ENCODE data around the gene PPP2R2B.

Gene PPP2R2B

DNA sequence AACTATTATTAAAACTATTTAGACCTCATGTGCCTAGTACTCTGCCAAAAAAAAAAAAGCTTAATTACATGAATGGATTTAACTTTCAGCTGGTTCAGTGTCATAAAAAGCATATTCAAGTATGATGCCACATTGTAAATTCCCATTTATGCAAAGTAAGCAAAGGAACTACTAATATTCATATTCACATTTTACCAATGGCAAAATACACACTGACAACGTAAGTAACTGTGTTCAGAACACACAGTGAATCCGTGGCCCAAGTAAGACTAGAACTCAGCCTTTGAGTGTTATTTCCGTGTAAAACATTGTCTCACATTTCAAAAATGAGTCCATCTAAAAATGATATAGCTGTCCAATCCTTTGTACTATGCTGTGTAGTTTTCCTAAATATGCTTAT is 56.8 kb downstream of the PPP2R2B start:
- TF ChIP-seq ISL1 (CRISPR knock-in tag; IDR thresholded peaks at IDR 0.05) (no peak), GLIS3 (CRISPR knock-in tag; IDR thresholded peaks at IDR 0.05) (no peak), RARB (CRISPR knock-in tag; IDR thresholded peaks at IDR 0.05) (no peak), SNAI2 (CRISPR knock-in tag; IDR thresholded peaks at IDR 0.05) (no peak), ZNF70 (CRISPR knock-in tag; IDR thresholded peaks at IDR 0.05) (no peak), TOX (CRISPR knock-in tag; IDR thresholded peaks at IDR 0.05; ENCODE audit: borderline replicate concordance) (no peak), TCF4 (CRISPR knock-in tag; IDR thresholded peaks at IDR 0.05; ENCODE audit: borderline replicate concordance) (no peak), BACH2 (CRISPR knock-in tag; IDR thresholded peaks at IDR 0.05; ENCODE audit: borderline replicate concordance) (no peak)
- TF ChIP-seq, protein P1, sequence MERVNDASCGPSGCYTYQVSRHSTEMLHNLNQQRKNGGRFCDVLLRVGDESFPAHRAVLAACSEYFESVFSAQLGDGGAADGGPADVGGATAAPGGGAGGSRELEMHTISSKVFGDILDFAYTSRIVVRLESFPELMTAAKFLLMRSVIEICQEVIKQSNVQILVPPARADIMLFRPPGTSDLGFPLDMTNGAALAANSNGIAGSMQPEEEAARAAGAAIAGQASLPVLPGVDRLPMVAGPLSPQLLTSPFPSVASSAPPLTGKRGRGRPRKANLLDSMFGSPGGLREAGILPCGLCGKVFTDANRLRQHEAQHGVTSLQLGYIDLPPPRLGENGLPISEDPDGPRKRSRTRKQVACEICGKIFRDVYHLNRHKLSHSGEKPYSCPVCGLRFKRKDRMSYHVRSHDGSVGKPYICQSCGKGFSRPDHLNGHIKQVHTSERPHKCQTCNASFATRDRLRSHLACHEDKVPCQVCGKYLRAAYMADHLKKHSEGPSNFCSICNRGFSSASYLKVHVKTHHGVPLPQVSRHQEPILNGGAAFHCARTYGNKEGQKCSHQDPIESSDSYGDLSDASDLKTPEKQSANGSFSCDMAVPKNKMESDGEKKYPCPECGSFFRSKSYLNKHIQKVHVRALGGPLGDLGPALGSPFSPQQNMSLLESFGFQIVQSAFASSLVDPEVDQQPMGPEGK (CRISPR knock-in tag; IDR thresholded peaks at IDR 0.05; ENCODE audit: borderline replicate concordance): no peak
- TF ChIP-seq, protein P2, sequence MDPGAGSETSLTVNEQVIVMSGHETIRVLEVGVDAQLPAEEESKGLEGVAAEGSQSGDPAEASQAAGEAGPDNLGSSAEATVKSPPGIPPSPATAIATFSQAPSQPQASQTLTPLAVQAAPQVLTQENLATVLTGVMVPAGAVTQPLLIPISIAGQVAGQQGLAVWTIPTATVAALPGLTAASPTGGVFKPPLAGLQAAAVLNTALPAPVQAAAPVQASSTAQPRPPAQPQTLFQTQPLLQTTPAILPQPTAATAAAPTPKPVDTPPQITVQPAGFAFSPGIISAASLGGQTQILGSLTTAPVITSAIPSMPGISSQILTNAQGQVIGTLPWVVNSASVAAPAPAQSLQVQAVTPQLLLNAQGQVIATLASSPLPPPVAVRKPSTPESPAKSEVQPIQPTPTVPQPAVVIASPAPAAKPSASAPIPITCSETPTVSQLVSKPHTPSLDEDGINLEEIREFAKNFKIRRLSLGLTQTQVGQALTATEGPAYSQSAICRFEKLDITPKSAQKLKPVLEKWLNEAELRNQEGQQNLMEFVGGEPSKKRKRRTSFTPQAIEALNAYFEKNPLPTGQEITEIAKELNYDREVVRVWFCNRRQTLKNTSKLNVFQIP (CRISPR knock-in tag; IDR thresholded peaks at IDR 0.05; ENCODE audit: borderline replicate concordance, low read depth): no peak
- no peak for ATAC-seq

DNA sequence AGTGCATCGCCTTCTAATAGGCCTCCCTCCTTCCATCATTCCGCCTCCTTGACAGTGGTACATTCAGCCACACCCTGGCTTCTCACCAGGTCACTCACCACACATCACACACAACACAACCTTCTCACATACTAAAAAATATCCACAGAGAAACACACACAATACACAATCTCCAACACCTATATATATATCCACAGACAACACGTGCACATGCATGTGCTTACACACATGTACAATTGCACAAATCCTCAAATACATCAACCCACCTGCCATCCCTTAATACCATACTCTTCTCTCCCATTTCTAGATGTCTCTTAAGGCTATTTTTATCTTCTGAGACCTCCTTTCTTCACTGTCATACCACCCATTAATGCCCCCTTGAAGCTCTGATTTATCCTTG is 57.6 kb downstream of the PPP2R2B start:
- TF ChIP-seq, protein P2 (CRISPR knock-in tag; IDR thresholded peaks at IDR 0.05; ENCODE audit: borderline replicate concordance, low read depth): no peak
- no peak for TF ChIP-seq ZFP3 (CRISPR knock-in tag; IDR thresholded peaks at IDR 0.05)
- no peak for TF ChIP-seq RARB (CRISPR knock-in tag; IDR thresholded peaks at IDR 0.05)
- TF ChIP-seq, protein P1 (CRISPR knock-in tag; IDR thresholded peaks at IDR 0.05; ENCODE audit: borderline replicate concordance): no peak
- no peak for TF ChIP-seq OSR1 (CRISPR knock-in tag; IDR thresholded peaks at IDR 0.05)
- TF ChIP-seq SNAI2 (CRISPR knock-in tag; IDR thresholded peaks at IDR 0.05): no peak
- no peak for TF ChIP-seq ARNTL (CRISPR knock-in tag; IDR thresholded peaks at IDR 0.05; ENCODE audit: borderline replicate concordance, low read depth)
- no peak for TF ChIP-seq ZNF565 (CRISPR knock-in tag; conservative IDR thresholded peaks at IDR 0.05; ENCODE audit: low read depth)
- TF ChIP-seq, protein P3, sequence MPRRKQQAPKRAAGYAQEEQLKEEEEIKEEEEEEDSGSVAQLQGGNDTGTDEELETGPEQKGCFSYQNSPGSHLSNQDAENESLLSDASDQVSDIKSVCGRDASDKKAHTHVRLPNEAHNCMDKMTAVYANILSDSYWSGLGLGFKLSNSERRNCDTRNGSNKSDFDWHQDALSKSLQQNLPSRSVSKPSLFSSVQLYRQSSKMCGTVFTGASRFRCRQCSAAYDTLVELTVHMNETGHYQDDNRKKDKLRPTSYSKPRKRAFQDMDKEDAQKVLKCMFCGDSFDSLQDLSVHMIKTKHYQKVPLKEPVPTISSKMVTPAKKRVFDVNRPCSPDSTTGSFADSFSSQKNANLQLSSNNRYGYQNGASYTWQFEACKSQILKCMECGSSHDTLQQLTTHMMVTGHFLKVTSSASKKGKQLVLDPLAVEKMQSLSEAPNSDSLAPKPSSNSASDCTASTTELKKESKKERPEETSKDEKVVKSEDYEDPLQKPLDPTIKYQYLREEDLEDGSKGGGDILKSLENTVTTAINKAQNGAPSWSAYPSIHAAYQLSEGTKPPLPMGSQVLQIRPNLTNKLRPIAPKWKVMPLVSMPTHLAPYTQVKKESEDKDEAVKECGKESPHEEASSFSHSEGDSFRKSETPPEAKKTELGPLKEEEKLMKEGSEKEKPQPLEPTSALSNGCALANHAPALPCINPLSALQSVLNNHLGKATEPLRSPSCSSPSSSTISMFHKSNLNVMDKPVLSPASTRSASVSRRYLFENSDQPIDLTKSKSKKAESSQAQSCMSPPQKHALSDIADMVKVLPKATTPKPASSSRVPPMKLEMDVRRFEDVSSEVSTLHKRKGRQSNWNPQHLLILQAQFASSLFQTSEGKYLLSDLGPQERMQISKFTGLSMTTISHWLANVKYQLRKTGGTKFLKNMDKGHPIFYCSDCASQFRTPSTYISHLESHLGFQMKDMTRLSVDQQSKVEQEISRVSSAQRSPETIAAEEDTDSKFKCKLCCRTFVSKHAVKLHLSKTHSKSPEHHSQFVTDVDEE (CRISPR knock-in tag; IDR thresholded peaks at IDR 0.05): no peak
- TF ChIP-seq CSDC2 (CRISPR knock-in tag; IDR thresholded peaks at IDR 0.05): no peak
- TF ChIP-seq ZC3H10 (CRISPR knock-in tag; IDR thresholded peaks at IDR 0.05): no peak
- no peak for TF ChIP-seq ISL1 (CRISPR knock-in tag; IDR thresholded peaks at IDR 0.05)
- TF ChIP-seq ZNF8 (CRISPR knock-in tag; IDR thresholded peaks at IDR 0.05): no peak
- TF ChIP-seq TCF4 (CRISPR knock-in tag; IDR thresholded peaks at IDR 0.05; ENCODE audit: borderline replicate concordance): no peak
- no peak for TF ChIP-seq ESRRG (CRISPR knock-in tag; IDR thresholded peaks at IDR 0.05)
- no peak for TF ChIP-seq CSRNP3 (CRISPR knock-in tag; IDR thresholded peaks at IDR 0.05)
- no peak for TF ChIP-seq TOX (CRISPR knock-in tag; IDR thresholded peaks at IDR 0.05; ENCODE audit: borderline replicate concordance)
- no peak for TF ChIP-seq ZFP30 (CRISPR knock-in tag; IDR thresholded peaks at IDR 0.05)
- TF ChIP-seq, protein P4, sequence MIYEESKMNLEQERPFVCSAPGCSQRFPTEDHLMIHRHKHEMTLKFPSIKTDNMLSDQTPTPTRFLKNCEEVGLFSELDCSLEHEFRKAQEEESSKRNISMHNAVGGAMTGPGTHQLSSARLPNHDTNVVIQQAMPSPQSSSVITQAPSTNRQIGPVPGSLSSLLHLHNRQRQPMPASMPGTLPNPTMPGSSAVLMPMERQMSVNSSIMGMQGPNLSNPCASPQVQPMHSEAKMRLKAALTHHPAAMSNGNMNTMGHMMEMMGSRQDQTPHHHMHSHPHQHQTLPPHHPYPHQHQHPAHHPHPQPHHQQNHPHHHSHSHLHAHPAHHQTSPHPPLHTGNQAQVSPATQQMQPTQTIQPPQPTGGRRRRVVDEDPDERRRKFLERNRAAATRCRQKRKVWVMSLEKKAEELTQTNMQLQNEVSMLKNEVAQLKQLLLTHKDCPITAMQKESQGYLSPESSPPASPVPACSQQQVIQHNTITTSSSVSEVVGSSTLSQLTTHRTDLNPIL (CRISPR knock-in tag; IDR thresholded peaks at IDR 0.05; ENCODE audit: low read depth): no peak
- ATAC-seq: no peak

Measured in SK-N-SH treated with all-trans-retinoic acid at 6 μM for 48 hours (cell line).